HEK293 (cell line): ENCODE results near the gene AGPAT4.

Experiments
- CTCF ChIA-PET: fragments of 350-600 bp; formaldehyde crosslinking; extraction: SDS; loops from one replicate; lab custom pipeline; 2021; ENCODE audit warnings: antibody characterized with exemption; lab: Yijun Ruan, JAX
- POLR2A ChIA-PET: fragments of 300-600 bp; formaldehyde crosslinking; extraction: SDS; loops from one replicate; lab custom pipeline; 2020; ENCODE audit warnings: antibody characterized with exemption, inconsistent platforms; lab: Yijun Ruan, JAX
- H3K27ac ChIP-seq: fragments of 200-500 bp; sonication (Bioruptor generic); 2 replicates; pipeline ENCODE4 v1.5.1; 2014; ENCODE audit warnings: low read depth, low read length, control low read depth, inconsistent platforms; ENCODE audit errors: extremely low read depth
- H3K36me3 ChIP-seq, 2 experiments: fragments of 200-500 bp in 1 of 2; sonication (Bioruptor generic) in 1 of 2; 1 replicate in 1 of 2; 2 replicates in 1 of 2; pipeline ENCODE4 v1.5.1; 2014 to 2017; ENCODE audit warnings: inconsistent platforms in 2 of 2, low read length in 2 of 2; ENCODE audit not compliant: control insufficient read depth in 2 of 2, insufficient read depth in 1 of 2
- H3K4me1 ChIP-seq: fragments of 200-500 bp; sonication (Bioruptor generic); 2 replicates; pipeline ENCODE4 v1.5.1; 2014; ENCODE audit warnings: mild to moderate bottlenecking, low read length, inconsistent platforms; ENCODE audit not compliant: control insufficient read depth, insufficient read depth
- H3K4me3 ChIP-seq: 2 replicates; pipeline ENCODE4 v1.5.1; 2011; ENCODE audit warnings: low read depth, mild to moderate bottlenecking, control low read depth, low read length, moderate library complexity
- H3K9me3 ChIP-seq: fragments of 200-500 bp; sonication (Bioruptor generic); 2 replicates; pipeline ENCODE4 v1.5.1; 2014; ENCODE audit warnings: low read depth, low read length, inconsistent platforms; ENCODE audit not compliant: control insufficient read depth, insufficient read depth
- BCL11A ChIP-seq: fragments of 450-650 bp; formaldehyde crosslinking; IDR thresholded peaks from 2 replicates; pipeline ENCODE4 v1.5.1; 2016; ENCODE audit warnings: low read depth, missing biosample characterization, missing genetic modification characterization
- BCL11B ChIP-seq: fragments of 450-650 bp; formaldehyde crosslinking; IDR thresholded peaks from 2 replicates; pipeline ENCODE4 v1.5.1; 2016; ENCODE audit warnings: low read depth, missing biosample characterization, missing genetic modification characterization
- FEZF1 ChIP-seq: fragments of 450-650 bp; formaldehyde crosslinking; IDR thresholded peaks from 2 replicates; pipeline ENCODE4 v1.5.1; 2016; ENCODE audit warnings: missing biosample characterization, missing genetic modification characterization
- KLF1 ChIP-seq: fragments of 450-650 bp; formaldehyde crosslinking; IDR thresholded peaks from 2 replicates; pipeline ENCODE4 v1.5.1; 2016; ENCODE audit warnings: missing biosample characterization, missing genetic modification characterization
- MEIS1 ChIP-seq: sonication (generic); formaldehyde crosslinking; IDR thresholded peaks from 2 replicates; pipeline ENCODE4 v1.8.1; 2022; ENCODE audit warnings: missing genetic modification reagents, mild to moderate bottlenecking, borderline replicate concordance
- SALL2 ChIP-seq: fragments of 450-650 bp; formaldehyde crosslinking; IDR thresholded peaks from 2 replicates; pipeline ENCODE4 v1.5.0; 2017; ENCODE audit warnings: missing biosample characterization, mild to moderate bottlenecking, missing genetic modification characterization, borderline replicate concordance
- SP7 ChIP-seq: fragments of 450-650 bp; formaldehyde crosslinking; IDR thresholded peaks from 2 replicates; pipeline ENCODE4 v1.5.1; 2016; ENCODE audit warnings: missing biosample characterization, missing genetic modification characterization
- ZBTB48 ChIP-seq: fragments of 450-650 bp; formaldehyde crosslinking; IDR thresholded peaks from 2 replicates; pipeline ENCODE4 v1.5.1; 2016; ENCODE audit warnings: missing biosample characterization, missing genetic modification characterization
- ZFHX2 ChIP-seq: fragments of 450-650 bp; formaldehyde crosslinking; conservative IDR thresholded peaks from 2 replicates; pipeline ENCODE4 v1.5.1; 2016; ENCODE audit warnings: missing biosample characterization, missing genetic modification characterization
- ZFP41 ChIP-seq: fragments of 450-650 bp; formaldehyde crosslinking; IDR thresholded peaks from 2 replicates; pipeline ENCODE4 v1.5.1; 2016; ENCODE audit warnings: missing biosample characterization, missing genetic modification characterization, borderline replicate concordance
- ZNF112 ChIP-seq: fragments of 450-650 bp; formaldehyde crosslinking; IDR thresholded peaks from 2 replicates; pipeline ENCODE4 v1.5.0; 2017; ENCODE audit warnings: missing biosample characterization, missing genetic modification characterization
- ZNF24 ChIP-seq: fragments of 450-650 bp; formaldehyde crosslinking; IDR thresholded peaks from 2 replicates; pipeline ENCODE4 v1.5.1; 2016; ENCODE audit warnings: missing biosample characterization, missing genetic modification characterization
- ZNF391 ChIP-seq: fragments of 450-650 bp; formaldehyde crosslinking; IDR thresholded peaks from 2 replicates; pipeline ENCODE4 v1.5.1; 2016; ENCODE audit warnings: low read depth, missing biosample characterization, missing genetic modification characterization, borderline replicate concordance
- ZNF501 ChIP-seq: fragments of 450-650 bp; formaldehyde crosslinking; IDR thresholded peaks from 2 replicates; pipeline ENCODE4 v1.5.1; 2016; ENCODE audit warnings: missing biosample characterization, missing genetic modification characterization
- ZNF544 ChIP-seq: fragments of 450-650 bp; formaldehyde crosslinking; IDR thresholded peaks from 2 replicates; pipeline ENCODE4 v1.5.0; 2017; ENCODE audit warnings: missing biosample characterization, missing genetic modification characterization
- ZNF555 ChIP-seq: fragments of 450-650 bp; formaldehyde crosslinking; conservative IDR thresholded peaks from 2 replicates; pipeline ENCODE4 v1.5.1; 2017; ENCODE audit warnings: missing biosample characterization, mild to moderate bottlenecking, missing genetic modification characterization, inconsistent platforms
- ZNF560 ChIP-seq: fragments of 450-650 bp; formaldehyde crosslinking; IDR thresholded peaks from 2 replicates; pipeline ENCODE4 v1.5.1; 2017; ENCODE audit warnings: missing biosample characterization, missing genetic modification characterization, borderline replicate concordance
- ZNF660 ChIP-seq: fragments of 450-650 bp; IDR thresholded peaks from 2 replicates; pipeline ENCODE4 v1.5.1; 2018; ENCODE audit warnings: missing biosample characterization, mild to moderate bottlenecking, missing genetic modification characterization
- ZXDB ChIP-seq: fragments of 450-650 bp; formaldehyde crosslinking; IDR thresholded peaks from 2 replicates; pipeline ENCODE4 v1.5.1; 2016; ENCODE audit warnings: missing biosample characterization, missing genetic modification characterization
- TF ChIP-seq, protein P1 (sequence below): fragments of 450-650 bp; formaldehyde crosslinking; IDR thresholded peaks from 2 replicates; pipeline ENCODE4 v1.5.1; 2017; ENCODE audit warnings: missing biosample characterization, missing genetic modification characterization
- TF ChIP-seq, protein P2 (sequence below): fragments of 450-650 bp; formaldehyde crosslinking; IDR thresholded peaks from 2 replicates; pipeline ENCODE4 v1.5.0; 2017; ENCODE audit warnings: missing biosample characterization, missing genetic modification characterization, borderline replicate concordance
- TF ChIP-seq, protein P3 (sequence below): fragments of 450-650 bp; formaldehyde crosslinking; IDR thresholded peaks from 2 replicates; pipeline ENCODE4 v1.5.1; 2016; ENCODE audit warnings: missing biosample characterization, missing genetic modification characterization

The AGPAT4 gene

DNA sequence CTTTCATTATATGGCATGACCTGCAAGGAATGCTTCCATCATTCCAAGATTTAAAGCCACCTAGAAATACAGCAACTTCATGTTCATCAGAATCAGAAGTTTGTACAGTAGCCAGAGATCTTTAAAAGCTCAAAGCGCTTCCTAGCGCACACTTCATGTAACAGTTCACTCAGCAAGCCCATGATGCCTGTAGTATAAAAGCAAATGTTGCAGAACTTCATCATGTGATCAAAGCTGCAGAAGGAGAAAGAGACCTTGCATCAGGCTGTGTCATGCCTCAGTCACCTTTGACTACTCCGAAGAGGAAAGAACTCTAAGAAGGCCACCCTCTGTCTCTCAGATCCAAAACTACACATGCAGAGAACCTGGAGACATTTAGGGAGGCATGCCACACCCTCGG is 78.5 kb downstream of the AGPAT4 start:
- POLR2A ChIA-PET: no interaction called here
- TF ChIP-seq, protein P1, sequence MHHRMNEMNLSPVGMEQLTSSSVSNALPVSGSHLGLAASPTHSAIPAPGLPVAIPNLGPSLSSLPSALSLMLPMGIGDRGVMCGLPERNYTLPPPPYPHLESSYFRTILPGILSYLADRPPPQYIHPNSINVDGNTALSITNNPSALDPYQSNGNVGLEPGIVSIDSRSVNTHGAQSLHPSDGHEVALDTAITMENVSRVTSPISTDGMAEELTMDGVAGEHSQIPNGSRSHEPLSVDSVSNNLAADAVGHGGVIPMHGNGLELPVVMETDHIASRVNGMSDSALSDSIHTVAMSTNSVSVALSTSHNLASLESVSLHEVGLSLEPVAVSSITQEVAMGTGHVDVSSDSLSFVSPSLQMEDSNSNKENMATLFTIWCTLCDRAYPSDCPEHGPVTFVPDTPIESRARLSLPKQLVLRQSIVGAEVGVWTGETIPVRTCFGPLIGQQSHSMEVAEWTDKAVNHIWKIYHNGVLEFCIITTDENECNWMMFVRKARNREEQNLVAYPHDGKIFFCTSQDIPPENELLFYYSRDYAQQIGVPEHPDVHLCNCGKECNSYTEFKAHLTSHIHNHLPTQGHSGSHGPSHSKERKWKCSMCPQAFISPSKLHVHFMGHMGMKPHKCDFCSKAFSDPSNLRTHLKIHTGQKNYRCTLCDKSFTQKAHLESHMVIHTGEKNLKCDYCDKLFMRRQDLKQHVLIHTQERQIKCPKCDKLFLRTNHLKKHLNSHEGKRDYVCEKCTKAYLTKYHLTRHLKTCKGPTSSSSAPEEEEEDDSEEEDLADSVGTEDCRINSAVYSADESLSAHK (tag by site-specific recombination): no peak
- TF ChIP-seq FEZF1 (tag by site-specific recombination) (no peak), ZNF660 (tag by site-specific recombination) (no peak), ZBTB48 (no peak), SALL2 (tag by site-specific recombination) (no peak), ZFHX2 (tag by site-specific recombination) (no peak), ZNF560 (tag by site-specific recombination) (no peak), ZNF544 (tag by site-specific recombination) (no peak), SP7 (tag by site-specific recombination) (no peak), ZNF24 (tag by site-specific recombination) (no peak), ZNF555 (tag by site-specific recombination) (no peak), BCL11A (tag by site-specific recombination) (no peak), ZXDB (tag by site-specific recombination) (no peak), KLF1 (no peak), ZNF501 (tag by site-specific recombination) (no peak), ZNF112 (tag by site-specific recombination) (no peak), MEIS1 (CRISPR knock-in tag) (no peak), ZNF391 (tag by site-specific recombination) (no peak)
- TF ChIP-seq, protein P2, sequence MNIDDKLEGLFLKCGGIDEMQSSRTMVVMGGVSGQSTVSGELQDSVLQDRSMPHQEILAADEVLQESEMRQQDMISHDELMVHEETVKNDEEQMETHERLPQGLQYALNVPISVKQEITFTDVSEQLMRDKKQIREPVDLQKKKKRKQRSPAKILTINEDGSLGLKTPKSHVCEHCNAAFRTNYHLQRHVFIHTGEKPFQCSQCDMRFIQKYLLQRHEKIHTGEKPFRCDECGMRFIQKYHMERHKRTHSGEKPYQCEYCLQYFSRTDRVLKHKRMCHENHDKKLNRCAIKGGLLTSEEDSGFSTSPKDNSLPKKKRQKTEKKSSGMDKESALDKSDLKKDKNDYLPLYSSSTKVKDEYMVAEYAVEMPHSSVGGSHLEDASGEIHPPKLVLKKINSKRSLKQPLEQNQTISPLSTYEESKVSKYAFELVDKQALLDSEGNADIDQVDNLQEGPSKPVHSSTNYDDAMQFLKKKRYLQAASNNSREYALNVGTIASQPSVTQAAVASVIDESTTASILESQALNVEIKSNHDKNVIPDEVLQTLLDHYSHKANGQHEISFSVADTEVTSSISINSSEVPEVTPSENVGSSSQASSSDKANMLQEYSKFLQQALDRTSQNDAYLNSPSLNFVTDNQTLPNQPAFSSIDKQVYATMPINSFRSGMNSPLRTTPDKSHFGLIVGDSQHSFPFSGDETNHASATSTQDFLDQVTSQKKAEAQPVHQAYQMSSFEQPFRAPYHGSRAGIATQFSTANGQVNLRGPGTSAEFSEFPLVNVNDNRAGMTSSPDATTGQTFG: no peak
- TF ChIP-seq, protein P3, sequence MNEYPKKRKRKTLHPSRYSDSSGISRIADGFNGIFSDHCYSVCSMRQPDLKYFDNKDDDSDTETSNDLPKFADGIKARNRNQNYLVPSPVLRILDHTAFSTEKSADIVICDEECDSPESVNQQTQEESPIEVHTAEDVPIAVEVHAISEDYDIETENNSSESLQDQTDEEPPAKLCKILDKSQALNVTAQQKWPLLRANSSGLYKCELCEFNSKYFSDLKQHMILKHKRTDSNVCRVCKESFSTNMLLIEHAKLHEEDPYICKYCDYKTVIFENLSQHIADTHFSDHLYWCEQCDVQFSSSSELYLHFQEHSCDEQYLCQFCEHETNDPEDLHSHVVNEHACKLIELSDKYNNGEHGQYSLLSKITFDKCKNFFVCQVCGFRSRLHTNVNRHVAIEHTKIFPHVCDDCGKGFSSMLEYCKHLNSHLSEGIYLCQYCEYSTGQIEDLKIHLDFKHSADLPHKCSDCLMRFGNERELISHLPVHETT (tag by site-specific recombination): no peak
- no peaks in the 10 kb centered on the region for H3K9me3 ChIP-seq

DNA sequence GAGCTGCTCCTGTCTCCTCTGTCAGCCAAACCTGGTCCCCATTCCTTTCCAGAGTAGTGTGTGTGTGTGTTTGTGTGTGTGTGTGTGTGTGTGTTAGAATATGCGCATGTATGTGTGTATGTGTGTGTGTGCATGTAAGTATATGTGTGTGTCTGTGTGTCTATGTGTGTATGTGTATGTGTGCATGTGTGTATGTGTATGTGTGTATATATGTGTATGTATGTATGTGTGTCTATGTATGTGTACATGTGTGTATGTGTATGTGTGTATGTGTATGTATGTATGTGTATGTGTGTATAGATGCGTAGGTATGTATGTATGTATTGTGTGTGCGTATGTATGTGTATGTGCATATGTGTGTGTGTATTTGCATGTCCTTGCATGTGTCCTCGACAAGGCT is 79.5 kb downstream of the AGPAT4 start:
- H3K36me3 ChIP-seq: peaks cover 0 to 4% of the 10 kb centered on the region in 2 experiments; a peak in 1 of 3 replicates
- no peaks in the 10 kb centered on the region for H3K4me1 ChIP-seq
- H3K27ac ChIP-seq: no peak overlapping the region
- no peak overlapping the region for H3K4me3 ChIP-seq
- CTCF ChIA-PET: interaction anchor here (1.1 kb wide), 1 partner anchor 13 kb away, joined by 3 read pairs; no protein-coding TSS in a partner anchor
- POLR2A ChIA-PET: no interaction called here
- TF ChIP-seq BCL11B (tag by site-specific recombination): no peak
- TF ChIP-seq ZFP41 (tag by site-specific recombination): no peak
- TF ChIP-seq, all 188 proteins: peak for 0
- H3K9me3 ChIP-seq: no peaks in the 10 kb centered on the region

More for the DNA sequence above, 78.5 kb downstream of the AGPAT4 start:
- Histone ChIP-seq H3K27ac (no peak overlapping the region), H3K4me3 (no peak overlapping the region), H3K4me1 (no peaks in the 10 kb centered on the region), H3K36me3 (peaks cover 0 to 4% of the 10 kb centered on the region in 2 experiments; a peak in 1 of 3 replicates)
- CTCF ChIA-PET: no interaction called here
